Left lung (tissue), 10 donors: ENCODE results near the gene TXNRD2. TPM values are rescaled to one million over a fixed set of nuclear protein-coding genes. Genes with fewer than 3 reads are reported as not detected.
A peak's percentile ranks its signal among the peaks of the same experiment; 100 is the strongest.

ENCODE experiments used
- ATAC-seq: fragments of 200-7000 bp; cut with Tn5 transposase; one replicate; pipeline ENCODE4 v1.9.1; 2020; ENCODE audit warnings: moderate library complexity
- DNase-seq, 4 donors: peaks; one replicate each; pipeline ENCODE4 v3.0.0-alpha.2; 2013 to 2020
- H3K27ac ChIP-seq, 2 donors: fragments of 200-600 bp; sonication (generic) in 1 of 2; one replicate each; pipeline versions ENCODE4 v1.5.0 to v1.8.0; 2020 to 2021
- H3K27me3 ChIP-seq, 2 donors: fragments of 200-600 bp; sonication (generic) in 1 of 2; one replicate each; pipeline versions ENCODE4 v1.5.0 to v1.8.0; 2020 to 2021
- H3K36me3 ChIP-seq, 2 donors: fragments of 200-600 bp; sonication (generic) in 1 of 2; one replicate each; pipeline versions ENCODE4 v1.5.0 to v1.8.0; 2020 to 2021
- H3K4me1 ChIP-seq, 2 donors: fragments of 200-600 bp; one replicate each; pipeline ENCODE4 v1.8.0; 2021
- H3K4me3 ChIP-seq, 2 donors: fragments of 200-600 bp; sonication (generic) in 1 of 2; one replicate each; pipeline versions ENCODE4 v1.5.0 to v1.8.0; 2020 to 2021; ENCODE audit warnings: mild to moderate bottlenecking in 1 of 2
- H3K9me3 ChIP-seq, 2 donors: fragments of 200-600 bp; sonication (generic) in 1 of 2; one replicate each; pipeline versions ENCODE4 v1.5.0 to v1.8.0; 2020 to 2021
- intact Hi-C, 2 donors: fragments of 100-400 bp; cut with DNase I; formaldehyde crosslinking; loops; one replicate each; pipeline versions ENCODE4 v1.11.2 to v1.14.2; 2022
- polyA plus RNA-seq, 6 donors: library from polyadenylated mRNA; unstranded; fragments of 120-200 nt; gene quantifications; one replicate each; pipeline ENCODE4 v1.2.1, GENCODE V29; 2013; ENCODE audit not compliant: insufficient read length in 6 of 6
- total RNA-seq, 2 donors: library from RNA; stranded (reverse); fragmentation: NEBNext Ultra II Directional; extraction: Animal tissue kit (Norgen Biotek cat#: 25700); gene quantifications; one replicate each; pipeline ENCODE4 v1.2.1, GENCODE V29; 2021
- TF ChIP-seq, protein P1 (sequence below), 2 donors: fragments of 200-600 bp; sonication (generic) in 1 of 2; IDR thresholded peaks; one replicate each; pipeline versions ENCODE4 v1.5.0 to v1.8.0; 2021; ENCODE audit warnings: antibody characterized with exemption in 2 of 2
- donor health status: DM: no; HTN: yes; CAD: no.
- donor health status: DM: no; HTN: no; CAD: no.

Gene TXNRD2
- total and polyA plus RNA-seq, 8 donors, result 17.6 to 42.8 (median 22.2) TPM

- H3K27ac ChIP-seq, result no peak overlapping the region
- DNase-seq (no peak), ATAC-seq (no peak)
- TF ChIP-seq, protein P1, sequence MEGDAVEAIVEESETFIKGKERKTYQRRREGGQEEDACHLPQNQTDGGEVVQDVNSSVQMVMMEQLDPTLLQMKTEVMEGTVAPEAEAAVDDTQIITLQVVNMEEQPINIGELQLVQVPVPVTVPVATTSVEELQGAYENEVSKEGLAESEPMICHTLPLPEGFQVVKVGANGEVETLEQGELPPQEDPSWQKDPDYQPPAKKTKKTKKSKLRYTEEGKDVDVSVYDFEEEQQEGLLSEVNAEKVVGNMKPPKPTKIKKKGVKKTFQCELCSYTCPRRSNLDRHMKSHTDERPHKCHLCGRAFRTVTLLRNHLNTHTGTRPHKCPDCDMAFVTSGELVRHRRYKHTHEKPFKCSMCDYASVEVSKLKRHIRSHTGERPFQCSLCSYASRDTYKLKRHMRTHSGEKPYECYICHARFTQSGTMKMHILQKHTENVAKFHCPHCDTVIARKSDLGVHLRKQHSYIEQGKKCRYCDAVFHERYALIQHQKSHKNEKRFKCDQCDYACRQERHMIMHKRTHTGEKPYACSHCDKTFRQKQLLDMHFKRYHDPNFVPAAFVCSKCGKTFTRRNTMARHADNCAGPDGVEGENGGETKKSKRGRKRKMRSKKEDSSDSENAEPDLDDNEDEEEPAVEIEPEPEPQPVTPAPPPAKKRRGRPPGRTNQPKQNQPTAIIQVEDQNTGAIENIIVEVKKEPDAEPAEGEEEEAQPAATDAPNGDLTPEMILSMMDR (IDR thresholded peaks at IDR 0.05), result no peak
- H3K36me3 ChIP-seq, result peaks cover 0 to 25% of the 10 kb centered on the region in 2 donors
- H3K4me3 ChIP-seq, result no peak overlapping the region
- H3K27me3 ChIP-seq, result no peaks in the 10 kb centered on the region
- peaks cover 0 to 20% of the 10 kb centered on the region in 2 donors for H3K4me1 ChIP-seq
- H3K9me3 ChIP-seq, result no peaks in the 10 kb centered on the region
- intact Hi-C loops, result no loop called here
Observed at GRCh38 chr22:19972652-19973550, 31.3 kb upstream of the TXNRD2 start.

DNA sequence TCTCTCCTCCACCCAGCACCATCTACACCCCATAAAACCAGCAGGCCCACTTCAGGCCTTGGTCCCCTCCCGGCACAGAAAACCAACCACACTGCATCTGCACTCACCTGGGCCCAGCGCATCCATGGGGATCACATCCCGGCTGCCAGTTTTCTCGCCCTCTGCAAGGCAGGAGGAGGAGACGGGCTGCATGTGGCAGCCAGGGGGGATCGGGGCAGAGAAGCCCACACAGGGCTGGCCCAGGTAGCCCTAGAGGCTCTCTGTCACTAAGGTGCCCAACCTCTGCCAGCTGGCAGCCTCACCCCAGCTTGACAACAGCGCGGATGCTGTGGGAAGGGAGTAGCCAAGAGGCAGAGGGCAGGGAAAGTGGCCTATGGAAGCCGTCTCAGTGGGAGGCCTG is 30.6 kb upstream of the TXNRD2 start:
- intact Hi-C loops, result no loop called here
- H3K27me3 ChIP-seq, result no peaks in the 10 kb centered on the region
- peak in 1 of 4 donors; percentile 43 for DNase-seq
- ATAC-seq, result no peak
- no peak overlapping the region for H3K4me3 ChIP-seq
- H3K27ac ChIP-seq, result no peak overlapping the region
- peaks cover 0 to 31% of the 10 kb centered on the region in 2 donors for H3K36me3 ChIP-seq
- H3K9me3 ChIP-seq, result no peaks in the 10 kb centered on the region
- H3K4me1 ChIP-seq, result peaks cover 0 to 20% of the 10 kb centered on the region in 2 donors
- TF ChIP-seq, protein P1 (IDR thresholded peaks at IDR 0.05), result no peak

DNA sequence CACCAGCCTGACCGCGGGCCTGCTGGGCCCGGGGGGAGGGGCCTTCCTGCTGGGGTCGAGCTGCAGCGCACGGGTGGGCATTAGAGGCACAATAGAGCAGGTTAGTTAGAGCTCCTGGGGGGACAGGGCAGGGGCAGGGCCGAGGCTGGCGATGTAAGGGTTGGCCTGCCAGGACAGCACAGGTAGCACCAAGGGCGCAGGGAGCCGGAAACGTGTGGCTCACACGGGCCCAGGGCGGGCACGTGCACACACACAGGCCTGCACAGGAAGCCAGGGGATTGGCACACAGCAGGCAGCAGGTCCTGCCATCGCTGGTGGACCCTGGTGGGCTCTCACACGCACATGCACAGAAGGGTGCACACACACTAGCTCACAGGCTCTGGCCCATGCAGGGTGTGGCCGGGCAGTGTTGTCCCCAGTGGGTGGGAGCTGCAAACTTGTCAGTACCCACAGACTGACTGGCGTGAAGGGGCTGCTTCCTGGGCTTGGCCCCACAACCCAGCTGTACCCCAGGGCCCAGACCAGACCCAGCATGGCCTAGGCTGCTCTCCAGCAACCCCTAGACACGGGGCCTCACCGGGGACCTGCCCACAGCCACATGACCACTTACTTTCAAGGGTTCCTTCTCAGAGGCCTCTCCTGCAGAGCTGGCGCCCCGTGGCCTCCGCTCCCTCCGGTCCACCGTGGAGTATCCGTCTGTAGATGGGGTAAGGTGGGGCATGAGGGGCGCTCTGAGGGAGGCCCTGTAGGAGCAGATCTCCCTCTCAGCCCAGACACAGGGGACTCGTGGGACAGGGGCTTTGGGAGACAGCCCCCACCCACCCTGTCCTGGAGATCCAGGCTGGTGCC is 29.9 kb upstream of the TXNRD2 start:
- no peak overlapping the region for H3K27ac ChIP-seq

GRCh38 chr22:19970479-19971275 is 29.1 kb upstream of the TXNRD2 start:
- H3K27ac ChIP-seq, result no peak overlapping the region
- H3K27me3 ChIP-seq, result no peaks in the 10 kb centered on the region
- no peaks in the 10 kb centered on the region for H3K9me3 ChIP-seq
- peaks cover 0 to 44% of the 10 kb centered on the region in 2 donors for H3K36me3 ChIP-seq
- intact Hi-C loops, result no loop called here
- TF ChIP-seq, protein P1 (IDR thresholded peaks at IDR 0.05), result peak; percentile 91 to 95
- ATAC-seq (peak; percentile 76), DNase-seq (peak in 3 of 4 donors; percentile 65 to 94 (median 69))
- H3K4me1 ChIP-seq, result peaks cover 0 to 20% of the 10 kb centered on the region in 2 donors
- no peak overlapping the region for H3K4me3 ChIP-seq

More for the DNA sequence above, 29.9 kb upstream of the TXNRD2 start:
- intact Hi-C loops, result no loop called here
- Histone ChIP-seq H3K9me3 (no peaks in the 10 kb centered on the region), H3K36me3 (peaks cover 0 to 39% of the 10 kb centered on the region in 2 donors), H3K27me3 (no peaks in the 10 kb centered on the region), H3K4me1 (peaks cover 0 to 20% of the 10 kb centered on the region in 2 donors), H3K4me3 (no peak overlapping the region)
- DNase-seq (peak in 3 of 4 donors; percentile 39 to 80 (median 62)), ATAC-seq (peak; percentile 79)
- TF ChIP-seq, protein P1 (IDR thresholded peaks at IDR 0.05), result no peak
